SU-DHL-6 (cell line): ENCODE results near the gene RRM2.

Experiments
- CTCF ChIP-seq: fragments of 200-600 bp; sonication (generic); IDR thresholded peaks from one replicate; pipeline ENCODE4 v1.5.1; 2017; ENCODE audit warnings: antibody characterized with exemption, mild to moderate bottlenecking, low read length, moderate library complexity; ENCODE audit not compliant: insufficient read depth, poor library complexity, severe bottlenecking
- EZH2phosphoT487 ChIP-seq: fragments of 200-600 bp; sonication (generic), shearing (Covaris generic); conservative IDR thresholded peaks from 2 replicates; pipeline ENCODE4 v1.6.1; 2018; ENCODE audit warnings: mild to moderate bottlenecking, antibody characterized with exemption, low read length, moderate library complexity, mixed read lengths

GRCh38 chr2:10087360-10087759 is 35.2 kb upstream of the RRM2 start:
- TF ChIP-seq CTCF (no peak), EZH2phosphoT487 (no peak)
